H1 (cell line): ENCODE results near the gene GRID2. TPM values are rescaled to one million over a fixed set of nuclear protein-coding genes. Genes with fewer than 3 reads are reported as not detected.

Experiments
- CTCF ChIA-PET: fragments of 300-600 bp; sonication (Branson Sonifier 250); formaldehyde crosslinking; loops from one replicate; lab custom pipeline; 2021; ENCODE audit not compliant: partially characterized antibody; lab: Charles Lee
- POLR2A ChIA-PET: fragments of 300-600 bp; sonication (Branson Sonifier 250); formaldehyde crosslinking; loops from one replicate; lab custom pipeline; 2021; ENCODE audit warnings: inconsistent platforms; ENCODE audit not compliant: partially characterized antibody; lab: Charles Lee
- DNase-seq, 2 experiments: peaks; one replicate each; pipeline versions ENCODE4 v3.0.0 to v3.0.0-alpha.2; 2010 to 2022; ENCODE audit warnings: low spot score in 2 of 2, low read depth in 1 of 2, mixed read lengths in 1 of 2
- FAIRE-seq: peaks from 2 replicates; lab custom pipeline; 2011; peaks lifted over from hg19 to GRCh38; lab: Jason Lieb, UNC
- H2AFZ ChIP-seq: 2 replicates; pipeline ENCODE4 v1.8.1; 2012; ENCODE audit warnings: low read length, inconsistent platforms
- H2AK5ac ChIP-seq: 2 replicates; pipeline ENCODE4 v1.6.1; 2013; ENCODE audit warnings: low read depth, low read length
- H2BK120ac ChIP-seq: replicated peaks from 2 replicates; pipeline ENCODE3; 2013; ENCODE audit warnings: low read depth, low read length, inconsistent platforms
- H2BK12ac ChIP-seq: 2 replicates; pipeline ENCODE4 v1.6.1; 2013; ENCODE audit warnings: low read depth, low read length
- H2BK15ac ChIP-seq: 2 replicates; pipeline ENCODE4 v1.6.1; 2013; ENCODE audit warnings: low read length
- H2BK20ac ChIP-seq: 2 replicates; pipeline ENCODE4 v1.6.1; 2013; ENCODE audit warnings: low read length
- H2BK5ac ChIP-seq: 2 replicates; pipeline ENCODE4 v1.6.1; 2013; ENCODE audit warnings: low read depth, low read length
- H3K14ac ChIP-seq: 2 replicates; pipeline ENCODE4 v1.6.1; 2013; ENCODE audit warnings: inconsistent platforms; ENCODE audit not compliant: insufficient read length
- H3K18ac ChIP-seq: 2 replicates; pipeline ENCODE4 v1.6.1; 2013; ENCODE audit warnings: low read length; ENCODE audit errors: extremely low read depth
- H3K23ac ChIP-seq: 2 replicates; pipeline ENCODE4 v1.6.1; 2013; ENCODE audit warnings: inconsistent platforms; ENCODE audit not compliant: insufficient read length
- H3K23me2 ChIP-seq: 2 replicates; pipeline ENCODE4 v1.6.1; 2013; ENCODE audit warnings: low read depth, low read length
- H3K27ac ChIP-seq: 2 replicates; pipeline ENCODE4 v1.6.1; 2011; ENCODE audit warnings: low read depth, low read length, inconsistent platforms
- H3K27me3 ChIP-seq, 4 experiments: replicated peaks in 1 of 4; 1 replicate in 1 of 4; 2 replicates in 3 of 4; pipeline versions ENCODE4 v1.6.1 to v1.8.1; 2011 to 2013; ENCODE audit warnings: low read length in 3 of 4, mild to moderate bottlenecking in 3 of 4, inconsistent platforms in 2 of 4, mixed read lengths in 2 of 4, moderate library complexity in 1 of 4; ENCODE audit not compliant: control insufficient read depth in 3 of 4, insufficient read depth in 3 of 4; ENCODE audit errors: extremely low read depth in 1 of 4
- H3K36me3 ChIP-seq, 4 experiments: 2 replicates each; pipeline versions ENCODE4 v1.6.1 to v1.8.1; 2011 to 2013; ENCODE audit warnings: mild to moderate bottlenecking in 4 of 4, low read length in 3 of 4, moderate library complexity in 2 of 4, control low read depth in 1 of 4, inconsistent platforms in 1 of 4; ENCODE audit not compliant: insufficient read depth in 4 of 4, control insufficient read depth in 2 of 4
- H3K4ac ChIP-seq: replicated peaks from 2 replicates; pipeline ENCODE3; 2013; ENCODE audit warnings: low read length, low read depth, mixed read lengths, inconsistent platforms; ENCODE audit not compliant: insufficient read length
- H3K4me1 ChIP-seq, 4 experiments: replicated peaks in 1 of 4; 1 replicate in 1 of 4; 2 replicates in 3 of 4; pipeline versions ENCODE4 v1.6.1 to v1.8.1; 2011 to 2013; ENCODE audit warnings: low read length in 3 of 4, inconsistent platforms in 2 of 4, mixed read lengths in 1 of 4; ENCODE audit not compliant: insufficient read depth in 4 of 4, control insufficient read depth in 3 of 4
- H3K4me2 ChIP-seq, 2 experiments: 2 replicates each; pipeline versions ENCODE4 v1.6.1 to v1.8.1; 2011 to 2013; ENCODE audit warnings: low read depth in 2 of 2, low read length in 2 of 2, control low read depth in 1 of 2, inconsistent platforms in 1 of 2, mild to moderate bottlenecking in 1 of 2; ENCODE audit not compliant: insufficient read depth in 1 of 2
- H3K4me3 ChIP-seq, 4 experiments: fragments of 200-600, 300-600 bp in 1 of 4; sonication (generic), shearing (Covaris generic), sonication (Bioruptor Twin) in 1 of 4; 2 replicates each; pipeline versions ENCODE4 v1.5.1 to v1.8.1; 2011 to 2016; ENCODE audit warnings: low read length in 4 of 4, low read depth in 3 of 4, control low read depth in 2 of 4, inconsistent platforms in 2 of 4, mild to moderate bottlenecking in 2 of 4, mixed read lengths in 1 of 4, moderate library complexity in 1 of 4; ENCODE audit not compliant: insufficient read depth in 2 of 4; ENCODE audit errors: extremely low read depth in 1 of 4
- H3K56ac ChIP-seq: replicated peaks from 2 replicates; pipeline ENCODE3; 2013; ENCODE audit warnings: low read depth, mild to moderate bottlenecking, mixed read lengths, low read length, inconsistent platforms; ENCODE audit not compliant: insufficient read length
- H3K79me1 ChIP-seq: 2 replicates; pipeline ENCODE4 v1.6.1; 2013; ENCODE audit warnings: low read depth, low read length, control low read depth
- H3K79me2 ChIP-seq, 2 experiments: 2 replicates each; pipeline versions ENCODE4 v1.6.1 to v1.8.1; 2012 to 2013; ENCODE audit warnings: low read length in 2 of 2, mild to moderate bottlenecking in 2 of 2, inconsistent platforms in 1 of 2; ENCODE audit not compliant: insufficient read depth in 2 of 2, control insufficient read depth in 1 of 2
- H3K9ac ChIP-seq, 4 experiments: replicated peaks in 1 of 4; 1 replicate in 1 of 4; 2 replicates in 3 of 4; pipeline versions ENCODE4 v1.6.1 to v1.8.1; 2011 to 2013; ENCODE audit warnings: low read depth in 3 of 4, low read length in 3 of 4, control low read depth in 2 of 4, mild to moderate bottlenecking in 2 of 4, moderate library complexity in 2 of 4, inconsistent platforms in 1 of 4; ENCODE audit errors: extremely low read depth in 1 of 4
- H3K9me3 ChIP-seq, 2 experiments: 2 replicates each; pipeline versions ENCODE4 v1.6.1 to v1.8.1; 2012 to 2013; ENCODE audit warnings: mild to moderate bottlenecking in 2 of 2, moderate library complexity in 2 of 2, control low read depth in 1 of 2, inconsistent platforms in 1 of 2, low read depth in 1 of 2, low read length in 1 of 2, mixed read lengths in 1 of 2; ENCODE audit not compliant: insufficient read depth in 2 of 2
- H4K20me1 ChIP-seq, 2 experiments: replicated peaks in 1 of 2; 2 replicates each; pipeline versions ENCODE3 to v1.8.1; 2011 to 2013; ENCODE audit warnings: inconsistent platforms in 2 of 2, low read length in 2 of 2, mild to moderate bottlenecking in 1 of 2; ENCODE audit not compliant: insufficient read depth in 2 of 2, control insufficient read depth in 1 of 2
- H4K5ac ChIP-seq: 2 replicates; pipeline ENCODE4 v1.6.1; 2013; ENCODE audit warnings: low read length, low read depth, mixed read lengths, inconsistent platforms; ENCODE audit not compliant: insufficient read length
- H4K8ac ChIP-seq: 2 replicates; pipeline ENCODE4 v1.8.0; 2013; ENCODE audit warnings: mild to moderate bottlenecking, moderate library complexity, low read length, inconsistent platforms; ENCODE audit not compliant: insufficient read depth; ENCODE audit errors: extremely low read depth
- H4K91ac ChIP-seq: replicated peaks from 2 replicates; pipeline ENCODE3; 2013; ENCODE audit warnings: low read length, mixed read lengths, inconsistent platforms; ENCODE audit not compliant: insufficient read length
- ATF2 ChIP-seq: IDR thresholded peaks from 2 replicates; pipeline ENCODE4 v1.6.1; 2012; ENCODE audit warnings: low read length, inconsistent platforms
- ATF3 ChIP-seq: IDR thresholded peaks from 2 replicates; pipeline ENCODE4 v1.6.1; 2011; ENCODE audit warnings: low read depth, mild to moderate bottlenecking, low read length; ENCODE audit not compliant: insufficient read depth
- CBX5 ChIP-seq: fragments of 300-800, 300-1000 bp; sonication (generic); IDR thresholded peaks from 2 replicates; pipeline ENCODE4 v1.7.1; 2016; ENCODE audit warnings: antibody characterized with exemption, low read length, low read depth
- CBX8 ChIP-seq: fragments of 300-800, 300-1000 bp; sonication (generic); IDR thresholded peaks from 2 replicates; pipeline ENCODE4 v1.7.1; 2016; ENCODE audit warnings: low read depth, low read length, borderline replicate concordance
- KDM5A ChIP-seq: fragments of 200-600 bp; IDR thresholded peaks from 2 replicates; pipeline ENCODE4 v1.7.1; 2012; ENCODE audit warnings: mild to moderate bottlenecking, low read length, inconsistent platforms, mixed read lengths
- NRF1 ChIP-seq: IDR thresholded peaks from 2 replicates; pipeline ENCODE4 v1.6.1; 2011; ENCODE audit warnings: mild to moderate bottlenecking, low read depth, low read length, improper control_type of control experiment
- PHF8 ChIP-seq: fragments of 200-600 bp; sonication (generic); conservative IDR thresholded peaks from 2 replicates; pipeline ENCODE4 v1.7.1; 2012; ENCODE audit warnings: low read depth, mild to moderate bottlenecking, inconsistent platforms, low read length, moderate library complexity
- POU5F1 ChIP-seq: IDR thresholded peaks from 2 replicates; pipeline ENCODE4 v1.6.1; 2011; ENCODE audit warnings: low read depth, mild to moderate bottlenecking, low read length, moderate library complexity
- SP1 ChIP-seq: IDR thresholded peaks from 2 replicates; pipeline ENCODE4 v1.6.1; 2011; ENCODE audit warnings: low read depth, low read length
- SP2 ChIP-seq: IDR thresholded peaks from 2 replicates; pipeline ENCODE4 v1.6.1; 2012; ENCODE audit warnings: mild to moderate bottlenecking, low read length, inconsistent platforms
- SP4 ChIP-seq: IDR thresholded peaks from 2 replicates; pipeline ENCODE4 v1.6.1; 2012; ENCODE audit warnings: low read length, inconsistent platforms
- WGBS, 2 experiments: shearing (Covaris generic) in 1 of 2; methylation state at CpG; one replicate each; pipeline versions ENCODE4 v1.1.6 to v1.1.7; 2013 to 2015; ENCODE audit warnings: low lambda C conversion rate in 2 of 2, mixed read lengths in 2 of 2, inconsistent platforms in 1 of 2, low coverage in 1 of 2, missing lambda C conversion rate in 1 of 2; ENCODE audit not compliant: insufficient replicate concordance in 2 of 2, insufficient coverage in 1 of 2, insufficient read length in 1 of 2; ENCODE audit errors: extremely low coverage in 1 of 2, missing lambda C conversion rate in 1 of 2; 5-methylcytosine and 5-hydroxymethylcytosine counted together
- polyA plus RNA-seq, 7 experiments: library from polyadenylated mRNA; depleted of rRNA in 3 of 7; stranded (reverse) in 5 of 7; unstranded in 2 of 7; fragments of >200 nt in 5 of 7; fragments of 200-250 nt in 2 of 7; gene quantifications; 1 replicate in 5 of 7; 2 replicates in 1 of 7; 4 replicates in 1 of 7; pipeline versions ENCODE4 v1.2.1 to v1.2.3, GENCODE V29; 2011 to 2013; ENCODE audit warnings: missing spikeins in 2 of 7, mixed read lengths in 2 of 7
- total RNA-seq: library from RNA; stranded (reverse); fragmentation: NEBNext Ultra II Directional; extraction: Animal tissue kit (Norgen Biotek cat#: 25700); gene quantifications from 2 replicates; pipeline ENCODE4 v1.2.1, GENCODE V29; 2021

Gene GRID2
- total and polyA plus RNA-seq, 2 of the 8 experiments (the other 6 are each of a cell fraction or from before 2014, with no cell fraction given), result 31.1 to 81.9 TPM

GRCh38 chr4:93317057-93317456 is 1013.3 kb downstream of the GRID2 start:
- Histone ChIP-seq H2BK5ac (no peak overlapping the region), H4K8ac (no peak overlapping the region), H4K5ac (no peak overlapping the region), H2BK120ac (no peak overlapping the region), H4K20me1 (no peaks in the 10 kb centered on the region), H4K91ac (no peak overlapping the region), H2AFZ (no peak overlapping the region), H3K27ac (no peak overlapping the region), H3K9me3 (no peaks in the 10 kb centered on the region), H3K14ac (no peak overlapping the region), H2BK20ac (no peak overlapping the region), H3K18ac (no peak overlapping the region), H3K23ac (no peak overlapping the region), H2BK12ac (no peak overlapping the region), H3K4ac (no peak overlapping the region), H3K79me1 (no peaks in the 10 kb centered on the region), H3K4me2 (no peak overlapping the region), H3K23me2 (no peaks in the 10 kb centered on the region), H2AK5ac (no peak overlapping the region), H3K56ac (no peak overlapping the region), H3K79me2 (no peaks in the 10 kb centered on the region)
- DNase-seq (no peak), FAIRE-seq (no peak)
- CTCF ChIA-PET, result no interaction called here
- WGBS, 2 experiments, result 89% methylated on average over 4 of the region's 4 CpGs; no CpG with 5 or more reads in 1 of the 2 experiments
- TF ChIP-seq SP4, result no peak
- TF ChIP-seq ATF3, result no peak
- no peak for TF ChIP-seq NRF1
- no peak for TF ChIP-seq KDM5A
- TF ChIP-seq PHF8, result no peak
- no peak for TF ChIP-seq ATF2
- TF ChIP-seq CBX5, result no peak
- TF ChIP-seq SP1, result no peak
- no peak for TF ChIP-seq CBX8
- no peak for TF ChIP-seq POU5F1
- TF ChIP-seq SP2, result no peak
- TF ChIP-seq, all 59 proteins: peak for 0
- Histone ChIP-seq H2BK15ac (no peak overlapping the region), H3K4me1 (no peaks in the 10 kb centered on the region; a peak in 1 of 7 replicates), H3K27me3 (no peaks in the 10 kb centered on the region), H3K4me3 (no peak overlapping the region), H3K9ac (no peak overlapping the region), H3K36me3 (peaks cover 0 to 2% (median 0%) of the 10 kb centered on the region in 4 experiments; a peak in 1 of 8 replicates)
- POLR2A ChIA-PET, result no interaction called here
